Fibroblast of lung (primary cell): ENCODE data around the gene RIPPLY2. TPM values are rescaled to one million over a fixed set of nuclear protein-coding genes. Genes with fewer than 3 reads are reported as not detected.
"Not testable (repeated sequence)": the region's sequence is repeated elsewhere in the genome, so short reads cannot be mapped to it uniquely, and the experiment has no call there.

Experiments used
- DNase-seq, 2 donors: peaks; one replicate each; pipeline versions ENCODE4 v3.0.0 to v3.0.0-alpha.2; 2010; ENCODE audit warnings: low read depth in 2 of 2
- H2AFZ ChIP-seq: 2 replicates; pipeline ENCODE4 v1.5.1; 2012; ENCODE audit warnings: low read length, control low read depth, inconsistent platforms
- H3K27ac ChIP-seq: 2 replicates; pipeline ENCODE4 v1.5.1; 2011; ENCODE audit warnings: low read length, control low read depth; ENCODE audit not compliant: insufficient read depth
- H3K27me3 ChIP-seq: 2 replicates; pipeline ENCODE4 v1.5.1; 2011; ENCODE audit warnings: mild to moderate bottlenecking, low read length; ENCODE audit not compliant: control insufficient read depth, insufficient read depth
- H3K36me3 ChIP-seq: 2 replicates; pipeline ENCODE4 v1.5.1; 2011; ENCODE audit warnings: low read length; ENCODE audit not compliant: control insufficient read depth, insufficient read depth
- H3K4me1 ChIP-seq: 2 replicates; pipeline ENCODE4 v1.5.1; 2011; ENCODE audit warnings: low read length; ENCODE audit not compliant: control insufficient read depth, insufficient read depth; ENCODE audit errors: extremely low read depth
- H3K4me2 ChIP-seq: 2 replicates; pipeline ENCODE4 v1.5.1; 2011; ENCODE audit warnings: low read length, control low read depth; ENCODE audit not compliant: insufficient read depth; ENCODE audit errors: extremely low read depth
- H3K4me3 ChIP-seq, 4 experiments: fragments of 200-600 bp in 1 of 4; sonication (generic) in 1 of 4; replicated peaks in 1 of 4; 2 replicates each; pipeline ENCODE4 v1.5.1; 2011 to 2016; ENCODE audit warnings: low read length in 4 of 4, low read depth in 3 of 4, mild to moderate bottlenecking in 3 of 4, control low read depth in 2 of 4, inconsistent platforms in 1 of 4, mixed read lengths in 1 of 4; ENCODE audit not compliant: insufficient read depth in 1 of 4; ENCODE audit errors: control extremely low read depth in 1 of 4
- H3K79me2 ChIP-seq: 2 replicates; pipeline ENCODE4 v1.5.1; 2012; ENCODE audit warnings: mild to moderate bottlenecking, low read length, inconsistent platforms; ENCODE audit not compliant: control insufficient read depth, insufficient read depth
- H3K9ac ChIP-seq: 2 replicates; pipeline ENCODE4 v1.5.1; 2011; ENCODE audit warnings: mild to moderate bottlenecking, low read length, control low read depth; ENCODE audit not compliant: insufficient read depth
- H3K9me3 ChIP-seq: 2 replicates; pipeline ENCODE4 v1.5.1; 2012; ENCODE audit warnings: low read depth, low read length; ENCODE audit not compliant: control insufficient read depth, insufficient read depth
- H4K20me1 ChIP-seq: 2 replicates; pipeline ENCODE4 v1.5.1; 2011; ENCODE audit warnings: low read length; ENCODE audit not compliant: control insufficient read depth, insufficient read depth; ENCODE audit errors: extremely low read depth
- CTCF ChIP-seq, 2 donors: IDR thresholded peaks in 1 of 2; conservative IDR thresholded peaks in 1 of 2; 1 replicate in 1 of 2; 2 replicates in 1 of 2; pipeline ENCODE4 v1.5.1; 2011 to 2012; ENCODE audit warnings: low read length in 2 of 2, control low read depth in 1 of 2, inconsistent platforms in 1 of 2, low read depth in 1 of 2, mild to moderate bottlenecking in 1 of 2
- EZH2 ChIP-seq: IDR thresholded peaks from 2 replicates; pipeline ENCODE4 v1.5.1; 2012; ENCODE audit warnings: low read length, control low read depth, mild to moderate bottlenecking; ENCODE audit errors: missing control alignments
- polyA minus RNA-seq: library from RNA; depleted of rRNA, polyadenylated mRNA; stranded (reverse); fragments of >200 nt; gene quantifications from 2 replicates; pipeline ENCODE4 v1.2.3, GENCODE V29; 2011; ENCODE audit warnings: low replicate concordance
- polyA plus RNA-seq, 2 donors: library from polyadenylated mRNA; depleted of rRNA in 1 of 2; stranded (reverse) in 1 of 2; unstranded in 1 of 2; fragments of >200 nt; gene quantifications; 2 replicates each; pipeline ENCODE4 v1.2.1, GENCODE V29; 2011 to 2012; ENCODE audit warnings: missing spikeins in 1 of 2
- total RNA-seq: library from RNA; depleted of rRNA; stranded (reverse); fragments of >200 nt; gene quantifications from 2 replicates; pipeline ENCODE4 v1.2.1, GENCODE V29; 2014

The RIPPLY2 gene, protein sequence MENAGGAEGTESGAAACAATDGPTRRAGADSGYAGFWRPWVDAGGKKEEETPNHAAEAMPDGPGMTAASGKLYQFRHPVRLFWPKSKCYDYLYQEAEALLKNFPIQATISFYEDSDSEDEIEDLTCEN
- total RNA-seq (0.51 TPM in 1 of 2 replicates, not detected in the other), polyA plus RNA-seq (not detected in 2 replicates), polyA minus RNA-seq (1.1 TPM in 1 of 2 replicates, not detected in the other)
- polyA plus RNA-seq (2012) = 0.28 TPM in 1 of 2 replicates, not detected in the other

- Histone ChIP-seq H3K9ac (no peak within 1 kb of the TSS), H3K27ac (no peak within 1 kb of the TSS), H3K79me2 (no peaks in the 10 kb centered on the region), H3K27me3 (peaks cover 17% of the 10 kb centered on the region), H3K4me3 (peak within 1 kb of the TSS; percentile 34 to 49 (median 42)), H2AFZ (peak within 1 kb of the TSS; percentile 38), H4K20me1 (no peaks in the 10 kb centered on the region), H3K4me2 (peak within 1 kb of the TSS; percentile 81), H3K9me3 (no peaks in the 10 kb centered on the region), H3K4me1 (no peaks in the 10 kb centered on the region), H3K36me3 (no peaks in the 10 kb centered on the region)
- no peak for TF ChIP-seq CTCF (conservative IDR thresholded peaks at IDR 0.05 in 1 of 2, IDR thresholded peaks at IDR 0.05 in 1 of 2; ENCODE audit: low read depth in 1 of 2, low read length in 2 of 2)
- TF ChIP-seq EZH2 = peak; percentile 33
- DNase-seq = peak; percentile 45 to 56
Measured at GRCh38 chr6:83853178-83854000, at the start of gene RIPPLY2. TSS of gene RIPPLY2 (plus strand) at chr6:83853360. CDS start at chr6:83853417, 57 bp downstream.

- H3K79me2 ChIP-seq, H3K36me3 ChIP-seq, H3K9ac ChIP-seq, DNase-seq, H3K27ac ChIP-seq, H3K27me3 ChIP-seq, H2AFZ ChIP-seq, H4K20me1 ChIP-seq, H3K4me1 ChIP-seq, H3K4me2 ChIP-seq, H3K4me3 ChIP-seq, H3K9me3 ChIP-seq: not testable (repeated sequence)
Measured at GRCh38 chr6:83803492-83803891, 49.7 kb upstream of the RIPPLY2 start.

- Histone ChIP-seq H3K9ac (no peak overlapping the region), H3K4me2 (no peak overlapping the region), H3K27me3 (no peaks in the 10 kb centered on the region), H3K27ac (no peak overlapping the region), H3K4me1 (no peaks in the 10 kb centered on the region), H3K9me3 (no peaks in the 10 kb centered on the region), H2AFZ (no peak overlapping the region), H3K36me3 (no peaks in the 10 kb centered on the region), H3K4me3 (no peak overlapping the region), H4K20me1 (no peaks in the 10 kb centered on the region), H3K79me2 (no peaks in the 10 kb centered on the region)
- no peak for TF ChIP-seq CTCF (conservative IDR thresholded peaks at IDR 0.05 in 1 of 2, IDR thresholded peaks at IDR 0.05 in 1 of 2; ENCODE audit: low read depth in 1 of 2, low read length in 2 of 2)
- TF ChIP-seq EZH2 = no peak
- no peak for DNase-seq
Measured at GRCh38 chr6:83804886-83805285, 48.3 kb upstream of the RIPPLY2 start.
